Spinal cord (tissue), 10 donors: ENCODE measurements around the gene MYLIP. TPM values are rescaled to one million over a fixed set of nuclear protein-coding genes. Genes with fewer than 3 reads are reported as not detected.
A peak's percentile ranks its signal among the peaks of the same experiment; 100 is the strongest.

Source experiments
- DNase-seq, 6 donors: peaks; one replicate each; pipeline versions ENCODE4 v3.0.0 to v3.0.0-alpha.2; 2013 to 2015; ENCODE audit warnings: low spot score in 6 of 6, low read depth in 4 of 6
- H3K27ac ChIP-seq: one replicate; pipeline ENCODE4 v1.5.1; 2013; ENCODE audit warnings: low read depth, low read length, control low read depth
- H3K27me3 ChIP-seq: one replicate; pipeline ENCODE4 v1.6.1; 2013; ENCODE audit warnings: low read length; ENCODE audit not compliant: control insufficient read depth, insufficient read depth
- H3K36me3 ChIP-seq: one replicate; pipeline ENCODE4 v1.6.1; 2013; ENCODE audit warnings: low read length; ENCODE audit not compliant: control insufficient read depth, insufficient read depth
- H3K4me1 ChIP-seq: one replicate; pipeline ENCODE4 v1.6.1; 2013; ENCODE audit warnings: low read length; ENCODE audit not compliant: control insufficient read depth, insufficient read depth
- H3K4me3 ChIP-seq: one replicate; pipeline ENCODE4 v1.5.1; 2013; ENCODE audit warnings: low read depth, low read length, control low read depth
- H3K9me3 ChIP-seq: one replicate; pipeline ENCODE4 v1.6.1; 2013; ENCODE audit warnings: low read length; ENCODE audit not compliant: control insufficient read depth, insufficient read depth
- WGBS: methylation state at CpG from one replicate; pipeline ENCODE4 v1.1.5; 2013; ENCODE audit warnings: missing lambda C conversion rate; ENCODE audit not compliant: insufficient coverage; 5-methylcytosine and 5-hydroxymethylcytosine counted together
- polyA plus RNA-seq, 2 donors: library from polyadenylated mRNA; unstranded; fragments of 120-200 nt; gene quantifications; one replicate each; pipeline ENCODE4 v1.2.1, GENCODE V29; 2013; ENCODE audit not compliant: insufficient read length in 2 of 2
- total RNA-seq, 2 donors: library from RNA; depleted of rRNA in 1 of 2; stranded (reverse); fragments of 120-200 nt in 1 of 2; fragments of >200 nt in 1 of 2; gene quantifications; one replicate each; pipeline versions ENCODE4 v1.2.3 to v1.2.4, GENCODE V29; 2013 to 2014
- donor health status: healthy.

Gene MYLIP
- total and polyA plus RNA-seq, 4 donors = 16.7 to 24.1 (median 18.8) TPM

GRCh38 chr6:16163066-16163465, 34.2 kb downstream of the MYLIP start:
- 100% methylated on average over 1 of the region's 1 CpG for WGBS
- DNase-seq = no peak

GRCh38 chr6:16163535-16164300, 34.8 kb downstream of the MYLIP start:
- Histone ChIP-seq H3K36me3 (no peaks in the 10 kb centered on the region), H3K27me3 (no peaks in the 10 kb centered on the region), H3K4me3 (no peak overlapping the region), H3K27ac (no peak overlapping the region), H3K9me3 (no peaks in the 10 kb centered on the region), H3K4me1 (peaks cover 2% of the 10 kb centered on the region)
- 100% methylated on average over 1 of the region's 2 CpGs for WGBS
- DNase-seq = no peak

More at GRCh38 chr6:16163066-16163465, 34.2 kb downstream of the MYLIP start:
- no peaks in the 10 kb centered on the region for H3K27me3 ChIP-seq
- no peak overlapping the region for H3K27ac ChIP-seq
- H3K9me3 ChIP-seq = no peaks in the 10 kb centered on the region
- H3K4me3 ChIP-seq = no peak overlapping the region
- no peaks in the 10 kb centered on the region for H3K36me3 ChIP-seq
- H3K4me1 ChIP-seq = peaks cover 5% of the 10 kb centered on the region

- Histone ChIP-seq H3K27ac (no peak overlapping the region), H3K4me1 (no peaks in the 10 kb centered on the region), H3K9me3 (no peaks in the 10 kb centered on the region), H3K27me3 (no peaks in the 10 kb centered on the region), H3K4me3 (no peak overlapping the region), H3K36me3 (no peaks in the 10 kb centered on the region)
- DNase-seq = no peak
- 74% methylated on average over 3 of the region's 5 CpGs for WGBS
Measured at GRCh38 chr6:16165641-16166040, 36.8 kb downstream of the MYLIP start.

DNA sequence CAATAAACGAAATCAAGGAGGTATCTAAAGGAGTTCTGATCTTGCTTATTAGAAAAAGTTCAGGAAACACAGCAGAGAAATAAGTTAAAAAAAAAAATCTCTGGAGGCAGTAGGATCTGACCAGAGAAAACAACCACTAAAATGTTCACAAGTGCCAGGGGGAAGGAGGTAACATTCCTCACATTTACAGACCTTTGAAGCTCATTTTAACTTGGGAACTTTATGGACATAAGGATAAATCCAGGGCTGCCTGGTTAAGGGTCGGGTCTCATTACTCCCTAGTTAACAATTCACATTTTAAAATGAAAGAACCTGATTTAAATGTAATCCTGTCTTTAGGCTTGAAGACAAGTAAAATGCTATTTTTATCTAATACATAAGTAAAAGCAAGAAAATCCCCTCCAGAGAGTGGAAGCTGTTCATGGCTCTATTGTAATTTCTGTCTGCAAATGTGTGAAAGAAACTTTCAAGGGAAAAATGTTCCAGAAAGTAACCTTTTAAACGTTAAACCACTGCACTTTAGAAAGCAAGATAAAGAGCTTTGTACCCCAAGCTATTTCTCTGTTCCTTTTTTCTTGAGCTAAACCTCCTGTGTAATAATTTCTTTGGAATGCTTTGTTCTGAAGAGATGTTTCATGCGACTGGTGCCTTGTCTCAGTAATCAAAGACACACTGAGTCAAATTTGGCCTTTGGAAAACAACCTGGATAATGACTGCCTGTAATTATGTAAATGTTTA, 38.2 kb downstream of the MYLIP start:
- Histone ChIP-seq H3K27me3 (no peaks in the 10 kb centered on the region), H3K36me3 (no peaks in the 10 kb centered on the region), H3K9me3 (no peaks in the 10 kb centered on the region), H3K4me1 (no peaks in the 10 kb centered on the region), H3K27ac (no peak overlapping the region), H3K4me3 (no peak overlapping the region)
- no peak for DNase-seq
- 100% methylated on average over 1 of the region's 4 CpGs for WGBS

- no peaks in the 10 kb centered on the region for H3K9me3 ChIP-seq
Measured at GRCh38 chr6:16168121-16168520, 39.2 kb downstream of the MYLIP start.

DNA sequence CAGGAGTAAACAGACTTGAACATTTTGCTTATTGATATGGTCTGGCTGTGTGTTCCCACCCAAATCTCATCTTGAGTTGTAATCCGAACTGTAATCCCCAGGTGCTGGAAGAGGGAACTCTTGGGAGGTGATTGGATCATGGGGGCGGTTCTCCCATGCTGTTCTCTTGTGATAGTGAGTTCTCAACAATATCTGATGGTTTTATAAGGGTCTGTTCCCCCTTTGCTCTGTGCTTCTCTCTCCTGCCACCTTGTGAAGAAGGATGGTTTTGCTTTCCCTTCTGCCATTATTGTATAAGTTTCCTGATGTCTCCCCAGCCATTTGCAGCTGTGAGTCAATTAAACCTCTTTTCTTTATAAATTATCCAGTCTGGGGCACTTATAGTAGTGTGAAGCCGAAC, 40.0 kb downstream of the MYLIP start:
- no peaks in the 10 kb centered on the region for H3K36me3 ChIP-seq
- no peaks in the 10 kb centered on the region for H3K4me1 ChIP-seq
- no peak overlapping the region for H3K27ac ChIP-seq
- no peak overlapping the region for H3K4me3 ChIP-seq
- DNase-seq = peak in 2 of 6 donors; percentile 62 to 79
- WGBS = no CpG with 5 or more reads among the region's 3 CpGs
- no peaks in the 10 kb centered on the region for H3K9me3 ChIP-seq
- no peaks in the 10 kb centered on the region for H3K27me3 ChIP-seq

More at GRCh38 chr6:16168121-16168520, 39.2 kb downstream of the MYLIP start:
- Histone ChIP-seq H3K4me3 (no peak overlapping the region), H3K27me3 (no peaks in the 10 kb centered on the region), H3K4me1 (no peaks in the 10 kb centered on the region), H3K36me3 (no peaks in the 10 kb centered on the region), H3K27ac (no peak overlapping the region)
- DNase-seq = no peak
- 81% methylated on average over 3 of the region's 5 CpGs for WGBS

- Histone ChIP-seq H3K4me3 (no peak overlapping the region), H3K36me3 (no peaks in the 10 kb centered on the region), H3K27ac (no peak overlapping the region), H3K9me3 (no peaks in the 10 kb centered on the region), H3K4me1 (no peaks in the 10 kb centered on the region), H3K27me3 (no peaks in the 10 kb centered on the region)
- no peak for DNase-seq
- 100% methylated on average over 1 of the region's 2 CpGs for WGBS
Measured at GRCh38 chr6:16171400-16171799, 42.5 kb downstream of the MYLIP start.

GRCh38 chr6:16173167-16173940, 44.5 kb downstream of the MYLIP start:
- Histone ChIP-seq H3K4me3 (no peak overlapping the region), H3K27me3 (no peaks in the 10 kb centered on the region), H3K36me3 (no peaks in the 10 kb centered on the region), H3K27ac (no peak overlapping the region), H3K9me3 (no peaks in the 10 kb centered on the region), H3K4me1 (no peaks in the 10 kb centered on the region)
- 100% methylated on average over 1 of the region's 3 CpGs for WGBS
- no peak for DNase-seq

DNA sequence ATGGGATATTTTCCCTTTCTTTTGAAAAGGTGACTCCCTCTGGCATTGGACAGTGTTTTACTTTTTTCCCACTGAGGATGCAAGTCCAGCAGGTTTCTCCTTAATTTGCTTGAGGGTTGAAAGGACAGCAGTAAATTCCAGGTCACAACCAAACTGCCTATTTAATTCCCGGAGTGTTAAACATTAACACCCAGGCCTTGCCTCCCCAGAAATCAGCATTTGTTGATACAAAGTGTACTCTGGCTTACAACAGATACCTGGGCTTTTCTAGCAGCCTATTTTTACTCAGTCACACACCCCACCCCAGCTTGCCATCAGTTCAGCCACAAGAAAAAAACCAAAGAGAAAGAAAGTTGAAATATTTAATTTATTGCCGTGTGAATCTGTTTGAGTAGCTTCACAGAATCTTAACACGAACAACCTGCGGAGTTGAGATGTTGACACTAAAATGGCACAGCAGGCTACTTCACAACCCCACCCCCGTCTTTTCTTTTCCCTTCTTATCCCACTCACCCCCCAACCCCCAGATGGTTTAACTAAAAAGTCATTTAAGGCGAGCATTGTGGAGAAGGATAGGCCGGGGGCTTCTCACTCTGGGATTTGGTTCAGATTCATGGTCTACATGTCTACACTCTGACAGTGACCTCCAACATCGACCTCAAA, 45.7 kb downstream of the MYLIP start:
- Histone ChIP-seq H3K27ac (no peak overlapping the region), H3K9me3 (no peaks in the 10 kb centered on the region), H3K4me3 (no peak overlapping the region), H3K4me1 (no peaks in the 10 kb centered on the region), H3K36me3 (no peaks in the 10 kb centered on the region), H3K27me3 (no peaks in the 10 kb centered on the region)
- DNase-seq = no peak
- 0% methylated on average over 1 of the region's 8 CpGs for WGBS
